ENCODE results near the gene STX8.

- TF ChIP-seq, protein P1, sequence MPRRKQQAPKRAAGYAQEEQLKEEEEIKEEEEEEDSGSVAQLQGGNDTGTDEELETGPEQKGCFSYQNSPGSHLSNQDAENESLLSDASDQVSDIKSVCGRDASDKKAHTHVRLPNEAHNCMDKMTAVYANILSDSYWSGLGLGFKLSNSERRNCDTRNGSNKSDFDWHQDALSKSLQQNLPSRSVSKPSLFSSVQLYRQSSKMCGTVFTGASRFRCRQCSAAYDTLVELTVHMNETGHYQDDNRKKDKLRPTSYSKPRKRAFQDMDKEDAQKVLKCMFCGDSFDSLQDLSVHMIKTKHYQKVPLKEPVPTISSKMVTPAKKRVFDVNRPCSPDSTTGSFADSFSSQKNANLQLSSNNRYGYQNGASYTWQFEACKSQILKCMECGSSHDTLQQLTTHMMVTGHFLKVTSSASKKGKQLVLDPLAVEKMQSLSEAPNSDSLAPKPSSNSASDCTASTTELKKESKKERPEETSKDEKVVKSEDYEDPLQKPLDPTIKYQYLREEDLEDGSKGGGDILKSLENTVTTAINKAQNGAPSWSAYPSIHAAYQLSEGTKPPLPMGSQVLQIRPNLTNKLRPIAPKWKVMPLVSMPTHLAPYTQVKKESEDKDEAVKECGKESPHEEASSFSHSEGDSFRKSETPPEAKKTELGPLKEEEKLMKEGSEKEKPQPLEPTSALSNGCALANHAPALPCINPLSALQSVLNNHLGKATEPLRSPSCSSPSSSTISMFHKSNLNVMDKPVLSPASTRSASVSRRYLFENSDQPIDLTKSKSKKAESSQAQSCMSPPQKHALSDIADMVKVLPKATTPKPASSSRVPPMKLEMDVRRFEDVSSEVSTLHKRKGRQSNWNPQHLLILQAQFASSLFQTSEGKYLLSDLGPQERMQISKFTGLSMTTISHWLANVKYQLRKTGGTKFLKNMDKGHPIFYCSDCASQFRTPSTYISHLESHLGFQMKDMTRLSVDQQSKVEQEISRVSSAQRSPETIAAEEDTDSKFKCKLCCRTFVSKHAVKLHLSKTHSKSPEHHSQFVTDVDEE (CRISPR knock-in tag; IDR thresholded peaks at IDR 0.05) = no peak
- TF ChIP-seq ZC3H10 (CRISPR knock-in tag; IDR thresholded peaks at IDR 0.05) (no peak), PPARA (CRISPR knock-in tag; IDR thresholded peaks at IDR 0.05; ENCODE audit: borderline replicate concordance) (no peak), ARNTL (CRISPR knock-in tag; IDR thresholded peaks at IDR 0.05; ENCODE audit: borderline replicate concordance, low read depth) (no peak), GLIS3 (CRISPR knock-in tag; IDR thresholded peaks at IDR 0.05) (no peak), ZNF70 (CRISPR knock-in tag; IDR thresholded peaks at IDR 0.05) (no peak), CSDC2 (CRISPR knock-in tag; IDR thresholded peaks at IDR 0.05) (no peak), ZFP3 (CRISPR knock-in tag; IDR thresholded peaks at IDR 0.05) (no peak), ZFP30 (CRISPR knock-in tag; IDR thresholded peaks at IDR 0.05) (no peak), POU6F1 (CRISPR knock-in tag; IDR thresholded peaks at IDR 0.05; ENCODE audit: borderline replicate concordance, low read depth) (no peak)
- TF ChIP-seq, protein P2, sequence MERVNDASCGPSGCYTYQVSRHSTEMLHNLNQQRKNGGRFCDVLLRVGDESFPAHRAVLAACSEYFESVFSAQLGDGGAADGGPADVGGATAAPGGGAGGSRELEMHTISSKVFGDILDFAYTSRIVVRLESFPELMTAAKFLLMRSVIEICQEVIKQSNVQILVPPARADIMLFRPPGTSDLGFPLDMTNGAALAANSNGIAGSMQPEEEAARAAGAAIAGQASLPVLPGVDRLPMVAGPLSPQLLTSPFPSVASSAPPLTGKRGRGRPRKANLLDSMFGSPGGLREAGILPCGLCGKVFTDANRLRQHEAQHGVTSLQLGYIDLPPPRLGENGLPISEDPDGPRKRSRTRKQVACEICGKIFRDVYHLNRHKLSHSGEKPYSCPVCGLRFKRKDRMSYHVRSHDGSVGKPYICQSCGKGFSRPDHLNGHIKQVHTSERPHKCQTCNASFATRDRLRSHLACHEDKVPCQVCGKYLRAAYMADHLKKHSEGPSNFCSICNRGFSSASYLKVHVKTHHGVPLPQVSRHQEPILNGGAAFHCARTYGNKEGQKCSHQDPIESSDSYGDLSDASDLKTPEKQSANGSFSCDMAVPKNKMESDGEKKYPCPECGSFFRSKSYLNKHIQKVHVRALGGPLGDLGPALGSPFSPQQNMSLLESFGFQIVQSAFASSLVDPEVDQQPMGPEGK (CRISPR knock-in tag; IDR thresholded peaks at IDR 0.05; ENCODE audit: borderline replicate concordance) = no peak
- TF ChIP-seq, protein P3, sequence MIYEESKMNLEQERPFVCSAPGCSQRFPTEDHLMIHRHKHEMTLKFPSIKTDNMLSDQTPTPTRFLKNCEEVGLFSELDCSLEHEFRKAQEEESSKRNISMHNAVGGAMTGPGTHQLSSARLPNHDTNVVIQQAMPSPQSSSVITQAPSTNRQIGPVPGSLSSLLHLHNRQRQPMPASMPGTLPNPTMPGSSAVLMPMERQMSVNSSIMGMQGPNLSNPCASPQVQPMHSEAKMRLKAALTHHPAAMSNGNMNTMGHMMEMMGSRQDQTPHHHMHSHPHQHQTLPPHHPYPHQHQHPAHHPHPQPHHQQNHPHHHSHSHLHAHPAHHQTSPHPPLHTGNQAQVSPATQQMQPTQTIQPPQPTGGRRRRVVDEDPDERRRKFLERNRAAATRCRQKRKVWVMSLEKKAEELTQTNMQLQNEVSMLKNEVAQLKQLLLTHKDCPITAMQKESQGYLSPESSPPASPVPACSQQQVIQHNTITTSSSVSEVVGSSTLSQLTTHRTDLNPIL (CRISPR knock-in tag; IDR thresholded peaks at IDR 0.05; ENCODE audit: low read depth) = no peak
- TF ChIP-seq, protein P4, sequence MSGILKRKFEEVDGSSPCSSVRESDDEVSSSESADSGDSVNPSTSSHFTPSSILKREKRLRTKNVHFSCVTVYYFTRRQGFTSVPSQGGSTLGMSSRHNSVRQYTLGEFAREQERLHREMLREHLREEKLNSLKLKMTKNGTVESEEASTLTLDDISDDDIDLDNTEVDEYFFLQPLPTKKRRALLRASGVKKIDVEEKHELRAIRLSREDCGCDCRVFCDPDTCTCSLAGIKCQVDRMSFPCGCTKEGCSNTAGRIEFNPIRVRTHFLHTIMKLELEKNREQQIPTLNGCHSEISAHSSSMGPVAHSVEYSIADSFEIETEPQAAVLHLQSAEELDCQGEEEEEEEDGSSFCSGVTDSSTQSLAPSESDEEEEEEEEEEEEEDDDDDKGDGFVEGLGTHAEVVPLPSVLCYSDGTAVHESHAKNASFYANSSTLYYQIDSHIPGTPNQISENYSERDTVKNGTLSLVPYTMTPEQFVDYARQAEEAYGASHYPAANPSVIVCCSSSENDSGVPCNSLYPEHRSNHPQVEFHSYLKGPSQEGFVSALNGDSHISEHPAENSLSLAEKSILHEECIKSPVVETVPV (CRISPR knock-in tag; IDR thresholded peaks at IDR 0.05) = no peak
Observed at GRCh38 chr17:9484789-9485188, 90.8 kb downstream of the STX8 start.
